Smooth muscle cell (in vitro differentiated cells): ENCODE measurements around the gene DDR2. TPM values are rescaled to one million over a fixed set of nuclear protein-coding genes. Genes with fewer than 3 reads are reported as not detected.

Experiments
- DNase-seq: peaks from one replicate; lab custom pipeline; 2025; ENCODE audit not compliant: unreplicated experiment; lab: John Stamatoyannopoulos, UW
- H2AFZ ChIP-seq: fragments of 200-600 bp; sonication (generic); 2 replicates; pipeline ENCODE4 v1.6.0; 2016; ENCODE audit warnings: antibody characterized with exemption, low read depth, mild to moderate bottlenecking
- H3F3A ChIP-seq: fragments of 200-600 bp; sonication (generic); 2 replicates; pipeline ENCODE4 v1.6.0; 2017; ENCODE audit warnings: antibody characterized with exemption, low read depth
- H3K27ac ChIP-seq: fragments of 200-600 bp; sonication (generic); 2 replicates; pipeline ENCODE4 v1.5.1; 2016; ENCODE audit warnings: low read depth, mild to moderate bottlenecking
- H3K27me3 ChIP-seq: fragments of 200-600 bp; sonication (generic); 2 replicates; pipeline ENCODE4 v1.6.1; 2016; ENCODE audit warnings: low read depth, mild to moderate bottlenecking
- H3K36me3 ChIP-seq: fragments of 200-600 bp; sonication (generic); 2 replicates; pipeline ENCODE4 v1.5.1; 2016; ENCODE audit warnings: low read depth
- H3K4me1 ChIP-seq: fragments of 200-600 bp; sonication (generic); 2 replicates; pipeline ENCODE4 v1.5.1; 2016; ENCODE audit warnings: low read depth
- H3K4me2 ChIP-seq: fragments of 200-600 bp; sonication (generic); 2 replicates; pipeline ENCODE4 v1.6.0; 2016; ENCODE audit warnings: mild to moderate bottlenecking
- H3K4me3 ChIP-seq: fragments of 200-600 bp; sonication (generic); 2 replicates; pipeline ENCODE4 v1.5.1; 2016; ENCODE audit warnings: mild to moderate bottlenecking
- H3K79me2 ChIP-seq: fragments of 200-600 bp; sonication (generic); 2 replicates; pipeline ENCODE4 v1.6.0; 2016; ENCODE audit warnings: low read depth, mild to moderate bottlenecking
- H3K9ac ChIP-seq: fragments of 200-600 bp; sonication (generic); 2 replicates; pipeline ENCODE4 v1.6.0; 2016; ENCODE audit warnings: low read depth
- H3K9me3 ChIP-seq: fragments of 200-600 bp; sonication (generic); replicated peaks from 2 replicates; pipeline ENCODE4 v1.5.1; 2016; ENCODE audit warnings: low read depth
- H4K20me1 ChIP-seq: fragments of 200-600 bp; sonication (generic); 2 replicates; pipeline ENCODE4 v1.6.0; 2016; ENCODE audit warnings: low read depth
- WGBS: methylation state at CpG from one replicate; pipeline ENCODE4 v1.1.7; 2016; ENCODE audit warnings: low lambda C conversion rate; 5-methylcytosine and 5-hydroxymethylcytosine counted together
- polyA plus RNA-seq: library from polyadenylated mRNA; unstranded; fragments of >200 nt; fragmentation: Nextera tagmentation; extraction: Ambion mirVana; gene quantifications from 2 replicates; pipeline ENCODE4 v1.2.1, GENCODE V29; 2016
- total RNA-seq: library from RNA; depleted of rRNA; stranded (reverse); fragments of >200 nt; gene quantifications from 2 replicates; pipeline ENCODE4 v1.2.3, GENCODE V29; 2014
- TF ChIP-seq, protein P1 (sequence below): fragments of 200-600 bp; sonication (generic); IDR thresholded peaks from 2 replicates; pipeline ENCODE4 v1.5.1; 2017; ENCODE audit warnings: borderline replicate concordance, mild to moderate bottlenecking, antibody characterized with exemption; ENCODE audit not compliant: insufficient read depth, poor library complexity, severe bottlenecking

The DDR2 gene
- total and polyA plus RNA-seq, 2 experiments from 2014 or later: 13.3 to 24.5 TPM

DNA sequence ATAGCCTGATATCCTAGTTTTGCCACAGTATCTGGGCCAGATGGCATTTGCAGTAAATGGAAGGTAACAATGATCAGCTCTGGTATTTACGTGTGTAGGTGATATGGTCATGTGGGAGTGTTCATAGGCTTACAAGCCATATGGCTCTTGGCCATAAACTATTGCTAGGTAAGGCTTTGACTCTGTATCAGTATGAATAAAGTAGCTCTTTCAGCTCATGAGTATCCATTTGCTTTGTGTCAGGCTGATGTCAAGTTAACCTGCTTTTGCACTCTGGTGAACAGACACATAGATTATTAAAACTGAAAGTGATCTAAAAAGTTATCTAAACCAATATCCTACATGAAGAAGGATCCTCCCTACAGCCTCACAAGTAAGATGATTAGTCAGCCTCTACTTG lies 69.0 kb downstream of the DDR2 start:
- DNase-seq: no peak
- Histone ChIP-seq H3K4me3 (no peak overlapping the region), H3K9ac (no peak overlapping the region), H3K4me2 (no peak overlapping the region), H3K4me1 (peaks cover 16% of the 10 kb centered on the region), H3K27ac (no peak overlapping the region), H3K79me2 (peaks cover 4% of the 10 kb centered on the region), H2AFZ (no peak overlapping the region), H3K36me3 (no peaks in the 10 kb centered on the region), H3K27me3 (no peaks in the 10 kb centered on the region), H3K9me3 (no peaks in the 10 kb centered on the region), H4K20me1 (peaks cover 62% of the 10 kb centered on the region), H3F3A (peaks cover 4% of the 10 kb centered on the region)
- TF ChIP-seq, protein P1, sequence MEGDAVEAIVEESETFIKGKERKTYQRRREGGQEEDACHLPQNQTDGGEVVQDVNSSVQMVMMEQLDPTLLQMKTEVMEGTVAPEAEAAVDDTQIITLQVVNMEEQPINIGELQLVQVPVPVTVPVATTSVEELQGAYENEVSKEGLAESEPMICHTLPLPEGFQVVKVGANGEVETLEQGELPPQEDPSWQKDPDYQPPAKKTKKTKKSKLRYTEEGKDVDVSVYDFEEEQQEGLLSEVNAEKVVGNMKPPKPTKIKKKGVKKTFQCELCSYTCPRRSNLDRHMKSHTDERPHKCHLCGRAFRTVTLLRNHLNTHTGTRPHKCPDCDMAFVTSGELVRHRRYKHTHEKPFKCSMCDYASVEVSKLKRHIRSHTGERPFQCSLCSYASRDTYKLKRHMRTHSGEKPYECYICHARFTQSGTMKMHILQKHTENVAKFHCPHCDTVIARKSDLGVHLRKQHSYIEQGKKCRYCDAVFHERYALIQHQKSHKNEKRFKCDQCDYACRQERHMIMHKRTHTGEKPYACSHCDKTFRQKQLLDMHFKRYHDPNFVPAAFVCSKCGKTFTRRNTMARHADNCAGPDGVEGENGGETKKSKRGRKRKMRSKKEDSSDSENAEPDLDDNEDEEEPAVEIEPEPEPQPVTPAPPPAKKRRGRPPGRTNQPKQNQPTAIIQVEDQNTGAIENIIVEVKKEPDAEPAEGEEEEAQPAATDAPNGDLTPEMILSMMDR: no peak
- WGBS: 100% methylated on average over 1 of the region's 1 CpG

DNA sequence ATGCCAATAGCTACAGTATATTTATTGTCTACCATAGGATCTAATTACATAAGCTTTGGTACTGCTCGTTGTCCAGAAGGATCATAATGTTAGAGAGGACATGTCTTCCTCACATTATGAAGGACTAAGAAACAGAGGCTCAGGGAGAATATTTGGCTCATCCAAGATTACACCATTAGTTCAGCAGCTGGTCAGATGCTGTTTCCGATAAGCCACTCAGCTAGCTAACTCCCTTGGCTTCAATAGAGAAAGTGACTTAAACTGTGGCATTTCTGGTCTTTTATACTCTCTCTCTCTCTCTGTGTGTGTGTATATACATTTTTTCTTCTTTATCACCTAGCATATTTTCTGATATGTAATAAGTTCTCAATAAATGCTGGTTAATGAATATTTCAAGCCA lies 70.4 kb downstream of the DDR2 start:
- Histone ChIP-seq H3F3A (no peaks in the 10 kb centered on the region), H2AFZ (no peak overlapping the region), H3K27me3 (no peaks in the 10 kb centered on the region), H3K79me2 (peaks cover 4% of the 10 kb centered on the region), H3K9ac (no peak overlapping the region), H3K4me2 (no peak overlapping the region), H3K4me3 (no peak overlapping the region), H4K20me1 (peaks cover 67% of the 10 kb centered on the region), H3K27ac (no peak overlapping the region), H3K4me1 (peaks cover 3% of the 10 kb centered on the region), H3K36me3 (no peaks in the 10 kb centered on the region), H3K9me3 (no peaks in the 10 kb centered on the region)
- no peak for DNase-seq
- TF ChIP-seq, protein P1: no peak
- WGBS: 96% methylated on average over 2 of the region's 2 CpGs

DNA sequence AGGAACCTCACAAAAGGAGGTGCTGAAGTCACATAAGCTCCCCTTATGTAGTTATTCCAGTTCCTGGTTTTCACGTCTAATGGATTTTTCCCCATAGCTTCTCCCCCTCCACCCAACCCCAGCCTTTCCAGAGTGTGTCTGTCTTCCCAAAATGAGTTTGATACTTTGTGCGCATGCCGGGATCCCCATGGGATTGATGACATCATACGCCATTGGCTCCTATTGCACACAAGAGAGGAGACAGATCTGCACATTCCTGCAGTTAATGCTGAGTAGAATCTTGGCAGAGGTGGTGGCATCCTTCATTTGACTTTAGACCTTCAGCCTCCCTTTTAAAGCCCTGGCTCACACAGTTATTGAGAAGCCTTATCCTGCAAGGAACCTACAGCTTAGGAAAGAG lies 71.4 kb downstream of the DDR2 start:
- Histone ChIP-seq H3K9me3 (no peaks in the 10 kb centered on the region), H3K27ac (no peak overlapping the region), H3K4me2 (no peak overlapping the region), H3K79me2 (peaks cover 3% of the 10 kb centered on the region), H4K20me1 (peaks cover 66% of the 10 kb centered on the region), H2AFZ (no peak overlapping the region), H3F3A (no peaks in the 10 kb centered on the region), H3K36me3 (no peaks in the 10 kb centered on the region), H3K27me3 (no peaks in the 10 kb centered on the region), H3K9ac (no peak overlapping the region), H3K4me3 (no peak overlapping the region), H3K4me1 (no peaks in the 10 kb centered on the region)
- TF ChIP-seq, protein P1: no peak
- WGBS: 97% methylated on average over 4 of the region's 4 CpGs
- DNase-seq: no peak

DNA sequence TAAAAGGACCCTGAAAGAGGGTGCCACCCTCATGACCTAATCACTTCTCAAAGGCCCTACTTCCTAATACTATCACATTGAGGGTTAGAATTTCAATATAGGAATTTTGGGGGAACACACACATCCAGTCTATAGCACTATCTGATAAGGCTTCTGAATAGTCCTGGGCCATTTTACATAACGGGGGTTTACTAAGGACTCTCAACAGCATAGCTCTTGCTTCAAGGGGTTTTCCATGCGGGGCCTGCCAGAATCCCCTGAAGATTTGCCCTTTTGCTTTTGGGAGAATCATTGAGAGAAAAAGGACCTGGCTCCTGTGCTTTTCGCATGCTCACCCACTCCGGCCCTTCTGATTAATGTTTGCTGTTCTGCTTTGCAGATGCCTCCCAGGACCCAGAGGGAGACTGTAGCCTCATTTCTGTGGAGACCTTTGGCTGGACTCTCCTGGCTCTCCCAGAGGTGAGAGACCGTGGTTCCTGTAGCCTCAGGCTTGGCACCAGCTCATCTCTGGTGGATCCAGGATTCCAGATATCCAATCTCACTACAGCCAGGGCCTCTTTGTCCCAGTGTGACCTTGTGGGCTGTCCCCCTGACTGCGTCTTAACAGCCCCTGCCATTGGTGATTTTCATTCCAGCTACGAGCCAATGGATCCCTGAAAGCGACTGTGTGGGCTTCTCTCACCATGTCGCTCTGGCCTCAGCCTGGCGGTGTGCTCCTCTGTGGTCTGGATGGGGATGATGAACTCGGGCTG lies 72.6 kb downstream of the DDR2 start:
- H3K27me3 ChIP-seq: no peaks in the 10 kb centered on the region
- WGBS: 97% methylated on average over 11 of the region's 11 CpGs
- no peaks in the 10 kb centered on the region for H3K9me3 ChIP-seq
- no peak overlapping the region for H3K4me2 ChIP-seq
- no peak overlapping the region for H3K27ac ChIP-seq
- H3F3A ChIP-seq: no peaks in the 10 kb centered on the region
- peaks cover 66% of the 10 kb centered on the region for H4K20me1 ChIP-seq
- H3K36me3 ChIP-seq: no peaks in the 10 kb centered on the region
- H3K4me3 ChIP-seq: no peak overlapping the region
- no peak for DNase-seq
- H2AFZ ChIP-seq: no peak overlapping the region
- H3K79me2 ChIP-seq: no peaks in the 10 kb centered on the region
- no peak overlapping the region for H3K9ac ChIP-seq
- TF ChIP-seq, protein P1: no peak
- no peaks in the 10 kb centered on the region for H3K4me1 ChIP-seq
